Esophagus muscularis mucosa (tissue), 4 donors: ENCODE results near the gene SLC25A13. TPM values are rescaled to one million over a fixed set of nuclear protein-coding genes. Genes with fewer than 3 reads are reported as not detected.

Source experiments
- DNase-seq: peaks from one replicate; pipeline ENCODE4 v3.0.0-alpha.2; 2017; ENCODE audit errors: extremely low spot score
- H3K27ac ChIP-seq, 4 donors: fragments of 200-600 bp; sonication (generic); replicated peaks in 1 of 4; 1 replicate in 3 of 4; 2 replicates in 1 of 4; pipeline ENCODE4 v1.5.1; 2016 to 2019; ENCODE audit warnings: mild to moderate bottlenecking in 1 of 4
- H3K27me3 ChIP-seq, 4 donors: fragments of 200-600 bp; sonication (generic); one replicate each; pipeline versions ENCODE4 v1.5.1 to v1.6.0; 2016 to 2019
- H3K36me3 ChIP-seq, 4 donors: fragments of 200-600 bp; sonication (generic); one replicate each; pipeline ENCODE4 v1.5.1; 2016 to 2019
- H3K4me1 ChIP-seq, 4 donors: fragments of 200-600 bp; sonication (generic); one replicate each; pipeline ENCODE4 v1.5.1; 2016 to 2019
- H3K4me3 ChIP-seq, 4 donors: fragments of 200-600 bp; sonication (generic); 1 replicate in 2 of 4; 2 replicates in 2 of 4; pipeline ENCODE4 v1.5.1; 2016 to 2019; ENCODE audit warnings: mild to moderate bottlenecking in 4 of 4, moderate library complexity in 1 of 4
- H3K9me3 ChIP-seq, 4 donors: fragments of 200-600 bp; sonication (generic); 1 replicate in 3 of 4; 2 replicates in 1 of 4; pipeline ENCODE4 v1.5.1; 2016 to 2019
- EP300 ChIP-seq: sonication (generic); formaldehyde crosslinking; IDR thresholded peaks from one replicate; pipeline ENCODE4 v1.6.1; 2017; ENCODE audit warnings: antibody characterized with exemption
- POLR2A ChIP-seq: fragments of 450-650 bp; IDR thresholded peaks from one replicate; pipeline ENCODE4 v1.6.1; 2017; ENCODE audit warnings: antibody characterized with exemption, moderate library complexity, mild to moderate bottlenecking, low read depth
- POLR2AphosphoS5 ChIP-seq, 2 donors: sonication (generic); formaldehyde crosslinking; IDR thresholded peaks; one replicate each; pipeline ENCODE4 v1.6.1; 2017; ENCODE audit warnings: antibody characterized with exemption in 2 of 2
- WGBS: methylation state at CpG from one replicate; pipeline ENCODE4 v1.1.5; 2018; 5-methylcytosine and 5-hydroxymethylcytosine counted together
- intact Hi-C: fragments of 100-400 bp; cut with DNase I; formaldehyde crosslinking; loops from one replicate; pipeline ENCODE4 v1.15.1; 2023
- total RNA-seq, 4 donors: library from RNA; depleted of rRNA; stranded (reverse); fragments of >200 nt; gene quantifications; one replicate each; pipeline versions ENCODE4 v1.1.0 to v1.2.1, GENCODE V29; 2016
- TF ChIP-seq, protein P1 (sequence below), 3 experiments: fragments of 200-600 bp in 2 of 3; fragments of 450-650 bp in 1 of 3; sonication (generic) in 2 of 3; IDR thresholded peaks; one replicate each; pipeline ENCODE4 v1.5.1; 2017 to 2019; ENCODE audit warnings: antibody characterized with exemption in 3 of 3, mild to moderate bottlenecking in 2 of 3, moderate library complexity in 1 of 3

The SLC25A13 gene
- total RNA-seq, 4 donors from 2014 or later: 8.6 to 17.4 (median 14.4) TPM

DNA sequence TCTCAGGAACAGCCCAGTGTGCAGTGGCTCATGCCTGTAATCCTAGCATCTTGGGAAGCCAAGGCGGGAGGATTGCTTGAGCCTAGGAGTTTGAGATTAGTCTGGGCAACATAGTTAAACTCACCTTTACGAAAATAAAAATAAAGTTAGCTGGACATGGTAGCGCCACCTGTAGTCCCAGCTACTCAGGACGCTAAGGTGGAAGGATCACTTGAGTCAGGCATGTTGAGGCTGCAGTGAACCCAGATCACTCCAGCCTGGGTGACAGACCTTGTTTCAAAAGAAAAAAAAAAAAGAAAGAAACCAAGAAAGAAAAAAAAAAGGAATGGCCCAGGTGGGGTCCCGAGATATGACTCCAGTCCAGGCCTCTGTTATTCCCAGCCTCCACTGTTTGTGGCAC is 96.6 kb downstream of the SLC25A13 start:
- 99% methylated on average over 5 of the region's 5 CpGs for WGBS
- Histone ChIP-seq H3K27ac (no peak overlapping the region), H3K36me3 (peaks cover 0 to 15% (median 9%) of the 10 kb centered on the region in 4 donors), H3K9me3 (no peaks in the 10 kb centered on the region), H3K4me3 (no peak overlapping the region), H3K4me1 (no peaks in the 10 kb centered on the region), H3K27me3 (no peaks in the 10 kb centered on the region)
- no peak for DNase-seq
- intact Hi-C loops: no loop called here
- no peak for TF ChIP-seq EP300
- TF ChIP-seq, protein P1, sequence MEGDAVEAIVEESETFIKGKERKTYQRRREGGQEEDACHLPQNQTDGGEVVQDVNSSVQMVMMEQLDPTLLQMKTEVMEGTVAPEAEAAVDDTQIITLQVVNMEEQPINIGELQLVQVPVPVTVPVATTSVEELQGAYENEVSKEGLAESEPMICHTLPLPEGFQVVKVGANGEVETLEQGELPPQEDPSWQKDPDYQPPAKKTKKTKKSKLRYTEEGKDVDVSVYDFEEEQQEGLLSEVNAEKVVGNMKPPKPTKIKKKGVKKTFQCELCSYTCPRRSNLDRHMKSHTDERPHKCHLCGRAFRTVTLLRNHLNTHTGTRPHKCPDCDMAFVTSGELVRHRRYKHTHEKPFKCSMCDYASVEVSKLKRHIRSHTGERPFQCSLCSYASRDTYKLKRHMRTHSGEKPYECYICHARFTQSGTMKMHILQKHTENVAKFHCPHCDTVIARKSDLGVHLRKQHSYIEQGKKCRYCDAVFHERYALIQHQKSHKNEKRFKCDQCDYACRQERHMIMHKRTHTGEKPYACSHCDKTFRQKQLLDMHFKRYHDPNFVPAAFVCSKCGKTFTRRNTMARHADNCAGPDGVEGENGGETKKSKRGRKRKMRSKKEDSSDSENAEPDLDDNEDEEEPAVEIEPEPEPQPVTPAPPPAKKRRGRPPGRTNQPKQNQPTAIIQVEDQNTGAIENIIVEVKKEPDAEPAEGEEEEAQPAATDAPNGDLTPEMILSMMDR (IDR thresholded peaks at IDR 0.05): no peak
- TF ChIP-seq POLR2A: no peak
- TF ChIP-seq POLR2AphosphoS5 (IDR thresholded peaks at IDR 0.05): no peak

DNA sequence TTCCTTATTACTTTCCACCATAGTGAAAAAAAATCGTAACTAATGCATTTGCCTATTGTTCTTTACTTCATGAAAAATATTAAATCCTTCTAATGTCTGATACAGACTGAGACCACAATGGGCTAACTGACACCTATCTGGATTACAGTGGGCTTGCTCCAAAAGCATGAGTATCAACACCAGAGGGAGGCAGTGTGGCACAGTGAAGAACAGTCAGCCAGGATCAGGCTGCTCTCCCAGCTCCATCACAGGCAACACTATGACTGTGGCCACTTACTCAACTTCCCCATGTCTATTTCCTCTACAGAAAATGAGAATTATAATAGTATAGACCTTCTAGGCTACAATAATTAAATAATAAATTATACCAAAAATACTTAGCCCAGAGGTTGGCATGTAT is 97.2 kb downstream of the SLC25A13 start:
- H3K4me1 ChIP-seq: no peaks in the 10 kb centered on the region
- H3K27ac ChIP-seq: no peak overlapping the region
- H3K9me3 ChIP-seq: no peaks in the 10 kb centered on the region
- DNase-seq: no peak
- no peak overlapping the region for H3K4me3 ChIP-seq
- intact Hi-C loops: no loop called here
- H3K27me3 ChIP-seq: no peaks in the 10 kb centered on the region
- 100% methylated on average over 1 of the region's 1 CpG for WGBS
- TF ChIP-seq POLR2AphosphoS5 (IDR thresholded peaks at IDR 0.05) (no peak), EP300 (no peak), POLR2A (no peak)
- TF ChIP-seq, protein P1 (IDR thresholded peaks at IDR 0.05): no peak
- peaks cover 0 to 14% (median 9%) of the 10 kb centered on the region in 4 donors for H3K36me3 ChIP-seq

DNA sequence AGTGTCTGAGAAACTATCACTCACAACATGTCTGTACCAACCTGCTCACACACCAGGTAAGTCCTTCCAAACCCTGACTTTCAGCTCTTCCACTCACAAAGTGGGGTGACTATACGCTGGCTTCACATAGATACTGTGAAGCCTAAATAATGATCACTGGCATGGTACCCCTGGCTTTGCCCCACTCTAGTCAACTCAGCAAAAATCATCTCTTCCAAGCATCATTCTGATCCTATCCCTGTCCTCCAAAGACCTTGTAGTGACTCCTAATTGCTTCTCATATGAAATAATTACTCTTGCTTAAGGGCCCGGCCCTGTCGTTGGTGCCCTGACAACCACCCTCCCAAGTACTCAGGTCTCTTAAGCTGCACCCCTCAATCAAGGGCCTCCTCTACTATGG is 97.8 kb downstream of the SLC25A13 start:
- Histone ChIP-seq H3K27ac (no peak overlapping the region), H3K36me3 (peaks cover 0 to 8% (median 4%) of the 10 kb centered on the region in 4 donors), H3K27me3 (no peaks in the 10 kb centered on the region), H3K4me3 (no peak overlapping the region), H3K9me3 (no peaks in the 10 kb centered on the region), H3K4me1 (peaks cover 0 to 4% (median 0%) of the 10 kb centered on the region in 4 donors)
- intact Hi-C loops: no loop called here
- no peak for DNase-seq
- no peak for TF ChIP-seq POLR2AphosphoS5 (IDR thresholded peaks at IDR 0.05)
- TF ChIP-seq EP300: no peak
- TF ChIP-seq, protein P1 (IDR thresholded peaks at IDR 0.05): no peak
- WGBS: 94% methylated on average over 3 of the region's 3 CpGs

DNA sequence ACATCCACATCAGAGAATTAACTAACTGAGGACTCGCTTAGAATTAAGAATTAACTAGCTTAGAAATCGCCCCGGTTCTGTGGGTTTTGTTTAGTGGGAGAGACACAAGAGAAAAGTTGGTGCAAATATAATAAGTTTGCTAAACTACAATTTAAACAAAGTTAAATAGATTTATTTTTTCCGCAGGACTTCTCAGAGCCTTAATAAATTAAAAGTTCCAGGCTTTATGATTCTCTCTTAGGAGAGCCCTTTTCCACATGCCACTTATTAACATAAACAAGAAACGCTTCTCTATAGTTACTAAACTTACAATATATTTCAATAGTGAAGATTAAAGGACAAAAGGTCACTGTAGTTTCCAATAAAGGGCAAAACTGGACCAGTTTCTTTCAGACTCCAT is 100.0 kb downstream of the SLC25A13 start:
- Histone ChIP-seq H3K27ac (no peak overlapping the region), H3K4me1 (peaks cover 0 to 9% (median 0%) of the 10 kb centered on the region in 4 donors), H3K9me3 (no peaks in the 10 kb centered on the region), H3K27me3 (no peaks in the 10 kb centered on the region), H3K36me3 (no peaks in the 10 kb centered on the region), H3K4me3 (no peak overlapping the region)
- intact Hi-C loops: no loop called here
- WGBS: 98% methylated on average over 5 of the region's 5 CpGs
- no peak for DNase-seq
- TF ChIP-seq, protein P1 (IDR thresholded peaks at IDR 0.05): no peak
- no peak for TF ChIP-seq EP300
- no peak for TF ChIP-seq POLR2AphosphoS5 (IDR thresholded peaks at IDR 0.05)
- TF ChIP-seq POLR2A: no peak

DNA sequence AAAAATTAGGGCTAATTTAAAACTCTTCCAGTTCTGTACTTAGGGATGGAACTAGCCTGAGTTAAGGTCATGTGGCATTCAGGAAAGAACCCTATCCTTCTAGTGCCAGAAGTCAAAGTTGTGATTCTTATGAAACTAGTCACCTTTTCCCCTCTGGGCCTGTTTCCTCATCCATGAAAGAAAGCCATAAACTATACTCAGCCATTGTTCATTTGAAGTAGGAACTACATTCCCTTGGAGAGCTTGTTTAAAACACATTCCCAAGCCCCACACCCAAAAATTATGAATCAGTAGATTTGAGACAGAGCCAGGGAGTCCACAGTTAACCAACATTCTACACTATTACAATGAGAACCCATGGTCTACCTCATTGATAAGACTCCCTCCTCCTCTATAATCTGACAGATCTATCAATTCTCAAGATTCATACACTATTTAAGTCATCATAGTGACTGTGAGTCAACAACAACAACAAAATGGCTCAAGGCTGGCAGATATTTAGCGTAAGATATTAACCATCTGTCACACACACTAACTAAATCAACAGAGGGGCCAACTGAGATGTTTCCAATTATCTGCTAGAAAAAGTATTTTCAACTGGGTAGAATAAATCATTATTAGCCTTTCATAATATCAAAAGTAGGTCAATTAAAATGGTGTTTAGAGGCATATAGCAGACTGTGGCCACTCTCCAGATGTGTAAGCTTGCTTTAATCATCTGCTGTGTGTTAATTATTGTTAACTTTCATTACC is 102.3 kb downstream of the SLC25A13 start:
- Histone ChIP-seq H3K9me3 (no peaks in the 10 kb centered on the region), H3K36me3 (no peaks in the 10 kb centered on the region), H3K4me3 (no peak overlapping the region), H3K27ac (peak overlapping the region in 2 of 4 donors; percentile 28 to 31), H3K27me3 (no peaks in the 10 kb centered on the region), H3K4me1 (peaks cover 0 to 9% (median 0%) of the 10 kb centered on the region in 4 donors)
- DNase-seq: no peak
- TF ChIP-seq POLR2AphosphoS5 (IDR thresholded peaks at IDR 0.05) (peak in 1 of 2 donors; percentile 26), POLR2A (no peak), EP300 (no peak)
- TF ChIP-seq, protein P1 (IDR thresholded peaks at IDR 0.05): no peak
- 80% methylated on average over 1 of the region's 1 CpG for WGBS
- intact Hi-C loops: no loop called here
